PC-9 (cell line): ENCODE measurements around the gene PDIA6. TPM values are rescaled to one million over a fixed set of nuclear protein-coding genes. Genes with fewer than 3 reads are reported as not detected.

Experiments used
- BruUV-seq: library from RNA; stranded (reverse); fragments of 400-500 nt; replicated peaks from 2 replicates; lab custom pipeline; 2021; lab: Mats Ljungman, UMichigan
- CTCF ChIA-PET: fragments of 300-600 bp; sonication (Branson Sonifier 250); formaldehyde crosslinking; loops from one replicate; lab custom pipeline; 2022; ENCODE audit warnings: antibody characterized with exemption; lab: Charles Lee
- POLR2A ChIA-PET: fragments of 300-600 bp; sonication (Branson Sonifier 250); formaldehyde crosslinking; loops from one replicate; lab custom pipeline; 2022; ENCODE audit warnings: antibody characterized with exemption; ENCODE audit not compliant: unreplicated experiment; lab: Charles Lee
- DNase-seq, 2 experiments: peaks; one replicate each; pipeline versions ENCODE4 v3.0.0 to v3.0.0-alpha.2; 2015 to 2022; ENCODE audit warnings: mixed read lengths in 1 of 2
- H2AFZ ChIP-seq: fragments of 200-600 bp; sonication (generic); 2 replicates; pipeline ENCODE4 v1.8.1; 2017; ENCODE audit warnings: antibody characterized with exemption
- H3F3A ChIP-seq: fragments of 200-600 bp; sonication (generic); 2 replicates; pipeline ENCODE4 v1.8.1; 2017; ENCODE audit warnings: antibody characterized with exemption, mild to moderate bottlenecking, low read depth; ENCODE audit not compliant: insufficient read depth
- H3K27ac ChIP-seq: fragments of 200-600 bp; sonication (generic); 2 replicates; pipeline ENCODE4 v1.6.1; 2016; ENCODE audit warnings: mixed run types
- H3K27me3 ChIP-seq: fragments of 200-600 bp; sonication (generic); 2 replicates; pipeline ENCODE4 v1.6.1; 2016; ENCODE audit warnings: low read depth, mixed run types; ENCODE audit not compliant: insufficient read depth
- H3K36me3 ChIP-seq: fragments of 200-600 bp; sonication (generic); 2 replicates; pipeline ENCODE4 v1.6.1; 2016; ENCODE audit warnings: low read depth, mixed run types
- H3K4me1 ChIP-seq: fragments of 200-600 bp; sonication (generic); replicated peaks from 2 replicates; pipeline ENCODE4 v1.6.1; 2016; ENCODE audit warnings: mixed run types; ENCODE audit not compliant: insufficient read depth
- H3K4me2 ChIP-seq: fragments of 200-600 bp; sonication (generic); 2 replicates; pipeline ENCODE4 v1.6.1; 2017; ENCODE audit warnings: mixed run types
- H3K4me3 ChIP-seq: fragments of 200-600 bp; sonication (generic); 2 replicates; pipeline ENCODE4 v1.6.1; 2016; ENCODE audit warnings: mixed run types
- H3K79me2 ChIP-seq: fragments of 200-600 bp; sonication (generic); 2 replicates; pipeline ENCODE4 v1.6.1; 2017; ENCODE audit warnings: low read depth, mixed run types
- H3K9me2 ChIP-seq: fragments of 200-600 bp; sonication (generic); 2 replicates; pipeline ENCODE4 v1.8.1; 2017; ENCODE audit warnings: mild to moderate bottlenecking; ENCODE audit not compliant: insufficient read depth
- H3K9me3 ChIP-seq: fragments of 200-600 bp; sonication (generic); 2 replicates; pipeline ENCODE4 v1.8.1; 2016; ENCODE audit warnings: low read depth; ENCODE audit not compliant: insufficient read depth
- H4K20me1 ChIP-seq: fragments of 200-600 bp; sonication (generic); 2 replicates; pipeline ENCODE4 v1.8.1; 2017; ENCODE audit not compliant: insufficient read depth
- CTCF ChIP-seq: fragments of 200-600 bp; sonication (generic); conservative IDR thresholded peaks from 2 replicates; pipeline ENCODE4 v1.6.1; 2017; ENCODE audit warnings: mixed run types, antibody characterized with exemption, mild to moderate bottlenecking, moderate library complexity
- EZH2 ChIP-seq: fragments of 200-600 bp; sonication (generic); IDR thresholded peaks from 2 replicates; pipeline ENCODE4 v1.8.0; 2017; ENCODE audit warnings: antibody characterized with exemption, low read depth
- intact Hi-C: fragments of 100-400 bp; cut with micrococcal nuclease; formaldehyde crosslinking; loops from one replicate; pipeline ENCODE4 v1.10.0; 2022; ENCODE audit not compliant: unreplicated experiment
- total RNA-seq: library from RNA; stranded (reverse); gene quantifications from 2 replicates; pipeline ENCODE4 v1.2.3, GENCODE V29; 2021

PDIA6 gene
- total RNA-seq, 1 experiment from 2014 or later = 170 TPM

GRCh38 chr2:10790228-10790973 is 22.2 kb downstream of the PDIA6 start:
- Histone ChIP-seq H3K79me2 (0 out of 2 replicates have a peak, but pooled peaks cover 7% of the 10 kb centered on the region), H2AFZ (no peak overlapping the region), H4K20me1 (peaks cover 25% of the 10 kb centered on the region), H3K9me3 (no peaks in the 10 kb centered on the region), H3K27ac (no peak overlapping the region), H3K36me3 (peaks cover 56% of the 10 kb centered on the region), H3K4me2 (no peak overlapping the region), H3K9me2 (no peaks in the 10 kb centered on the region), H3F3A (0 out of 2 replicates have a peak, but pooled peaks cover 4% of the 10 kb centered on the region), H3K4me1 (no peaks in the 10 kb centered on the region), H3K4me3 (no peak overlapping the region), H3K27me3 (no peaks in the 10 kb centered on the region)
- no peak for DNase-seq
- ChIA-PET CTCF (no interaction called here), POLR2A (no interaction called here)
- BruUV-seq = no TSS peak
- intact Hi-C loops = loop anchor here (5.0 kb wide), 1 partner anchor 83 kb away; no protein-coding TSS in a partner anchor
- TF ChIP-seq EZH2 (no peak), CTCF (no peak)

- TF ChIP-seq CTCF (no peak), EZH2 (no peak)
- H2AFZ ChIP-seq = no peak overlapping the region
- DNase-seq = no peak
- no peaks in the 10 kb centered on the region for H3K4me1 ChIP-seq
- H3K4me3 ChIP-seq = no peak overlapping the region
- H3K9me3 ChIP-seq = no peaks in the 10 kb centered on the region
- H3K27me3 ChIP-seq = no peaks in the 10 kb centered on the region
- no peaks in the 10 kb centered on the region for H3K79me2 ChIP-seq
- CTCF ChIA-PET = no interaction called here
- H3K36me3 ChIP-seq = peaks cover 57% of the 10 kb centered on the region
- H3K9me2 ChIP-seq = no peaks in the 10 kb centered on the region
- H4K20me1 ChIP-seq = peaks cover 26% of the 10 kb centered on the region
- no TSS peak for BruUV-seq
- intact Hi-C loops = no loop called here
- no peak overlapping the region for H3K4me2 ChIP-seq
- POLR2A ChIA-PET = interaction anchor here (0.5 kb wide), 1 partner anchor 10 kb away, joined by 7 read pairs; no protein-coding TSS in a partner anchor
- 0 out of 2 replicates have a peak, but pooled peaks cover 12% of the 10 kb centered on the region for H3F3A ChIP-seq
- no peak overlapping the region for H3K27ac ChIP-seq
Observed at GRCh38 chr2:10788855-10789254, 23.7 kb downstream of the PDIA6 start.

GRCh38 chr2:10787176-10787968 is 25.2 kb downstream of the PDIA6 start:
- no peak for TF ChIP-seq EZH2
- TF ChIP-seq CTCF = peak; percentile 48
- ChIA-PET POLR2A (no interaction called here), CTCF (no interaction called here)
- H3K4me3 ChIP-seq = no peak overlapping the region
- H3K79me2 ChIP-seq = no peaks in the 10 kb centered on the region
- no peaks in the 10 kb centered on the region for H3K4me1 ChIP-seq
- H3K9me2 ChIP-seq = no peaks in the 10 kb centered on the region
- peaks cover 12% of the 10 kb centered on the region; the same call in 1 of the 2 replicates for H3F3A ChIP-seq
- H3K4me2 ChIP-seq = no peak overlapping the region
- H3K27ac ChIP-seq = no peak overlapping the region
- H4K20me1 ChIP-seq = peaks cover 20% of the 10 kb centered on the region; the same call in 1 of the 2 replicates
- no TSS peak for BruUV-seq
- DNase-seq = no peak
- no peaks in the 10 kb centered on the region for H3K9me3 ChIP-seq
- peaks cover 59% of the 10 kb centered on the region for H3K36me3 ChIP-seq
- intact Hi-C loops = no loop called here
- H3K27me3 ChIP-seq = no peaks in the 10 kb centered on the region
- H2AFZ ChIP-seq = no peak overlapping the region
